Right lobe of liver (tissue), 6 donors: ENCODE results near the gene RUBCNL. TPM values are rescaled to one million over a fixed set of nuclear protein-coding genes. Genes with fewer than 3 reads are reported as not detected.
A peak's percentile ranks its signal among the peaks of the same experiment; 100 is the strongest.

Experiments used
- ATAC-seq, 4 donors: fragments of 200-7000 bp; cut with Tn5 transposase; one replicate each; pipeline ENCODE4 v1.9.1; 2020; ENCODE audit warnings: mild to moderate bottlenecking in 4 of 4, moderate library complexity in 4 of 4
- DNase-seq, 3 donors: peaks; one replicate each; pipeline ENCODE4 v3.0.0-alpha.2; 2020
- H3K27ac ChIP-seq, 3 donors: fragments of 200-600 bp; one replicate each; pipeline ENCODE4 v1.8.0; 2022
- H3K27me3 ChIP-seq, 2 donors: fragments of 200-600 bp; one replicate each; pipeline ENCODE4 v1.8.0; 2022
- H3K36me3 ChIP-seq, 4 donors: fragments of 200-600 bp; sonication (generic) in 1 of 4; one replicate each; pipeline versions ENCODE4 v1.5.1 to v1.8.0; 2017 to 2022; ENCODE audit warnings: control low read depth in 1 of 4
- H3K4me1 ChIP-seq, 4 donors: fragments of 200-600 bp; sonication (generic) in 1 of 4; one replicate each; pipeline versions ENCODE4 v1.5.1 to v1.8.0; 2017 to 2022; ENCODE audit warnings: control low read depth in 1 of 4
- H3K4me3 ChIP-seq, 3 donors: fragments of 200-600 bp; one replicate each; pipeline ENCODE4 v1.8.0; 2022
- H3K9me3 ChIP-seq, 4 donors: fragments of 200-600 bp; sonication (generic) in 1 of 4; one replicate each; pipeline versions ENCODE4 v1.5.1 to v1.8.0; 2017 to 2022; ENCODE audit warnings: control low read depth in 1 of 4
- POLR2A ChIP-seq: fragments of 450-650 bp; IDR thresholded peaks from one replicate; pipeline ENCODE4 v1.6.1; 2017; ENCODE audit warnings: antibody characterized with exemption, mild to moderate bottlenecking
- WGBS: methylation state at CpG from one replicate; pipeline ENCODE4 v1.1.6; 2018; ENCODE audit warnings: low coverage, low lambda C conversion rate; ENCODE audit not compliant: insufficient coverage; ENCODE audit errors: missing lambda C conversion rate; 5-methylcytosine and 5-hydroxymethylcytosine counted together
- intact Hi-C, 2 donors: fragments of 100-400 bp; cut with DNase I; formaldehyde crosslinking; loops; one replicate each; pipeline versions ENCODE4 v1.11.2 to v1.14.1; 2022
- total RNA-seq, 6 experiments: library from RNA; depleted of rRNA in 2 of 6; stranded (reverse); fragments of >200 nt in 2 of 6; fragmentation: NEBNext Ultra II Directional in 3 of 6; extraction: Animal tissue kit (Norgen Biotek cat#: 25700) in 3 of 6; gene quantifications; one replicate each; pipeline versions ENCODE4 v1.1.0 to v1.2.4, GENCODE V29; 2016 to 2023
- TF ChIP-seq, protein P1 (sequence below), 4 donors: fragments of 200-600 bp in 3 of 4; fragments of 450-650 bp in 1 of 4; IDR thresholded peaks; one replicate each; pipeline versions ENCODE4 v1.5.1 to v1.8.0; 2016 to 2022; ENCODE audit warnings: antibody characterized with exemption in 4 of 4, mild to moderate bottlenecking in 2 of 4
- donor health status: DM: no; HTN: yes; CAD: no.
- donor health status: DM: no; HTN: no; CAD: no.
- donor health status: DM: no; HTN: no; CAD: no.
- donor health status: DM: no; HTN: yes; CAD: no.
- donor health status: DM: no; HTN: yes; CAD: no.

Gene RUBCNL
- total RNA-seq, 6 experiments from 2014 or later: 0.46 to 2.3 (median 1.0) TPM

GRCh38 chr13:46386392-46387063 is 524 bp downstream of the RUBCNL start:
- peak in 3 of 4 donors; percentile 7 to 13 (median 10) for ATAC-seq
- H3K36me3 ChIP-seq: no peaks in the 10 kb centered on the region
- TF ChIP-seq POLR2A: no peak
- TF ChIP-seq, protein P1, sequence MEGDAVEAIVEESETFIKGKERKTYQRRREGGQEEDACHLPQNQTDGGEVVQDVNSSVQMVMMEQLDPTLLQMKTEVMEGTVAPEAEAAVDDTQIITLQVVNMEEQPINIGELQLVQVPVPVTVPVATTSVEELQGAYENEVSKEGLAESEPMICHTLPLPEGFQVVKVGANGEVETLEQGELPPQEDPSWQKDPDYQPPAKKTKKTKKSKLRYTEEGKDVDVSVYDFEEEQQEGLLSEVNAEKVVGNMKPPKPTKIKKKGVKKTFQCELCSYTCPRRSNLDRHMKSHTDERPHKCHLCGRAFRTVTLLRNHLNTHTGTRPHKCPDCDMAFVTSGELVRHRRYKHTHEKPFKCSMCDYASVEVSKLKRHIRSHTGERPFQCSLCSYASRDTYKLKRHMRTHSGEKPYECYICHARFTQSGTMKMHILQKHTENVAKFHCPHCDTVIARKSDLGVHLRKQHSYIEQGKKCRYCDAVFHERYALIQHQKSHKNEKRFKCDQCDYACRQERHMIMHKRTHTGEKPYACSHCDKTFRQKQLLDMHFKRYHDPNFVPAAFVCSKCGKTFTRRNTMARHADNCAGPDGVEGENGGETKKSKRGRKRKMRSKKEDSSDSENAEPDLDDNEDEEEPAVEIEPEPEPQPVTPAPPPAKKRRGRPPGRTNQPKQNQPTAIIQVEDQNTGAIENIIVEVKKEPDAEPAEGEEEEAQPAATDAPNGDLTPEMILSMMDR (IDR thresholded peaks at IDR 0.05): no peak
- H3K27me3 ChIP-seq: peaks cover 0 to 12% of the 10 kb centered on the region in 2 donors
- peak overlapping the region; percentile 30 to 51 (median 34) for H3K4me3 ChIP-seq
- H3K4me1 ChIP-seq: peaks cover 0 to 12% (median 0%) of the 10 kb centered on the region in 4 donors
- WGBS: 7% methylated on average over 24 of the region's 37 CpGs
- no peak for DNase-seq
- no peak overlapping the region for H3K27ac ChIP-seq
- no peaks in the 10 kb centered on the region for H3K9me3 ChIP-seq
- intact Hi-C loops: no loop called here

DNA sequence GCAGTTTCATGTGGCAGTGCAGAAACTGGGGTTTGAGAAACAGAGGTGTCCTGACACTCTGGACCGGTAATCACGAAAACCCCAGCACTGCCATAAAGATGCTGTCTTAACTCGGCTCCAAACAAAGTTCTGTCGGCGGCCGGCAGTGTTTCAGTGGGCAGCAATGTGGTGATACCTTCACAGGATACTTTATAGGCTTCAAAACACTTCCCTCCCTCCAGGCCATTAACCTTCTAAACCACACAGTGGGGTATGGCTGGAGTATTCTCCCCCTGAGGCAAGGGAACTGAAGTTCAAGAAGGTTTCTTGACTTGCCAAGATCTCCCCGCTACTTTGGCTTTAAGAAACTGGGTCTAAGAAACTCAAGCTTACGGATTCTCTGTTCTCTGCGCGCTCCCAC is 1.1 kb downstream of the RUBCNL start:
- peak overlapping the region in 1 of 3 donors; percentile 51 for H3K4me3 ChIP-seq
- H3K27me3 ChIP-seq: peaks cover 0 to 12% of the 10 kb centered on the region in 2 donors
- DNase-seq (no peak), ATAC-seq (no peak)
- H3K36me3 ChIP-seq: no peaks in the 10 kb centered on the region
- H3K27ac ChIP-seq: no peak overlapping the region
- no peaks in the 10 kb centered on the region for H3K9me3 ChIP-seq
- peaks cover 0 to 12% (median 0%) of the 10 kb centered on the region in 4 donors for H3K4me1 ChIP-seq
- intact Hi-C loops: no loop called here
- 37% methylated on average over 6 of the region's 10 CpGs for WGBS
- TF ChIP-seq POLR2A: no peak
- TF ChIP-seq, protein P1 (IDR thresholded peaks at IDR 0.05): no peak

DNA sequence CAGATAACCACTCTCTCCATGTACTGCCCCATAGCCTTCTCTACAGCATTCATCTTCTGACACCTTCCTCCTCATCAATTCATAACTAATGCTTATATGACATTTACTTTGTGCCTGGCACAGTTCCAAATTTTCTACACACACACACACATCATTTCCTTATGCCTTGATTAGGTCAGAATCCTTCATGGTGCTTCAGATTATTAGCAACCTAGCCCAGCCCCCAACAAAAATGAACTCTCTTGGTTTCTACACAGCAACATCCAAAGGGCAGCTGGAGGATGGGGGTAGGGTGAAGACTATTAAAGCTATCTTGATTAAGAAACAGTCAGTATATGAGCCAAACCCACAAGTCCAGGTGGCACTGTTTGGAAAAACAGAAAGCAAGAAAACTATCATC is 3.7 kb downstream of the RUBCNL start:
- no peak overlapping the region for H3K27ac ChIP-seq
- TF ChIP-seq POLR2A: no peak
- TF ChIP-seq, protein P1 (IDR thresholded peaks at IDR 0.05): no peak
- H3K9me3 ChIP-seq: no peaks in the 10 kb centered on the region
- ATAC-seq (no peak), DNase-seq (no peak)
- H3K4me1 ChIP-seq: peaks cover 0 to 12% (median 0%) of the 10 kb centered on the region in 4 donors
- peaks cover 0 to 12% of the 10 kb centered on the region in 2 donors for H3K27me3 ChIP-seq
- H3K4me3 ChIP-seq: no peak overlapping the region
- H3K36me3 ChIP-seq: no peaks in the 10 kb centered on the region
- intact Hi-C loops: no loop called here

GRCh38 chr13:46382224-46382623 is 4.8 kb downstream of the RUBCNL start:
- no peak for ATAC-seq
- intact Hi-C loops: no loop called here
- no peak for TF ChIP-seq POLR2A
- TF ChIP-seq, protein P1 (IDR thresholded peaks at IDR 0.05): no peak
- Histone ChIP-seq H3K27me3 (peaks cover 0 to 7% of the 10 kb centered on the region in 2 donors), H3K36me3 (no peaks in the 10 kb centered on the region), H3K4me1 (peaks cover 0 to 8% (median 0%) of the 10 kb centered on the region in 4 donors), H3K4me3 (no peak overlapping the region), H3K27ac (no peak overlapping the region), H3K9me3 (no peaks in the 10 kb centered on the region)
- no peak for DNase-seq
- 62% methylated on average over 3 of the region's 3 CpGs for WGBS
